Activated T-helper 1 cell treated with anti-CD3 and anti-CD28 coated beads, Interleukin-2, amount 50 U/mL, for 16 hours (primary cell): ENCODE data around the gene DNAJC13.

Source experiments
- DNase-seq, 2 donors: peaks; one replicate each; pipeline ENCODE4 v3.0.0-alpha.2; 2020; ENCODE audit warnings: low read depth in 1 of 2, low spot score in 1 of 2

The DNAJC13 gene

DNA sequence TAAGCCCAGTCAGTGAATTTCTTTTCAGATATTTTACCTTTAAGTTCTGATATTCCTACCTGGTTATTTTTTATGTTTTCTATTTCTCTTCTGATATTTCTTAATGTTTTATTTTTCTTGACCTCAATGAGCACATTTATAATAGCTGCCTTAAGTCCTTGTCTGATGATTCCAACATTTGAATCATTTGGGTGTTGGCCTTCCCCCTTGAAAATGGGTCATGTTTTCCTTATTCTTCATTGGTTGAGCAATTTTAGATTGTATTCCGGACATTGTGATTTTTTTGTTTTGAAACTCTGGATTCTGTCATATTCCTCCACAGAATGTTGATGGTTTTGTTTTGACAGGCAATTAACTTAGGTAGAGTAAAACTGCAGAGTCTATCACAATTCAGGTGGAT is 170.1 kb downstream of the DNAJC13 start:
- no peak for DNase-seq
